OCI-LY3 (cell line): Measurements from ENCODE around the gene TSPYL1.

ENCODE experiments used
- CTCF ChIP-seq: fragments of 200-600, 300-600 bp; sonication (generic); IDR thresholded peaks from 2 replicates; pipeline ENCODE4 v1.5.1; 2014; ENCODE audit warnings: antibody characterized with exemption, low read length, low read depth
- EZH2phosphoT487 ChIP-seq: fragments of 200-600 bp; shearing (Covaris generic); IDR thresholded peaks from 2 replicates; pipeline ENCODE4 v1.6.1; 2018; ENCODE audit warnings: antibody characterized with exemption, mixed run types, low read depth

- TF ChIP-seq CTCF: no peak
- TF ChIP-seq EZH2phosphoT487: no peak
Observed at GRCh38 chr6:116258520-116258919, 21.2 kb downstream of the TSPYL1 start.
